ENCODE measurements around the gene MGAT5. TPM values are rescaled to one million over a fixed set of nuclear protein-coding genes. Genes with fewer than 3 reads are reported as not detected.

The MGAT5 gene
- total RNA-seq, 1 experiment from 2014 or later = 34.0 TPM

- peaks cover under 1 to 5% of the 10 kb centered on the region in 2 experiments; a peak in 2 of 4 replicates for H3K4me1 ChIP-seq (ENCODE audit: control insufficient read depth in 1 of 2, insufficient read depth in 2 of 2, low read length in 2 of 2)
- H3K36me3 ChIP-seq (ENCODE audit: control insufficient read depth in 1 of 2, insufficient read depth in 2 of 2, low read length in 2 of 2) = no peaks in the 10 kb centered on the region
- no peaks in the 10 kb centered on the region for H4K20me1 ChIP-seq (ENCODE audit: insufficient read depth)
- no peaks in the 10 kb centered on the region for H3K27me3 ChIP-seq (ENCODE audit: insufficient read depth, low read length)
- DNase-seq (ENCODE audit: low read depth, low spot score) (no peak), ATAC-seq (no peak)
- H3K9ac ChIP-seq (ENCODE audit: low read length) = no peak overlapping the region
- H3K27ac ChIP-seq (ENCODE audit: low read depth, low read length) = no peak overlapping the region
- no peaks in the 10 kb centered on the region for H3K9me2 ChIP-seq (ENCODE audit: insufficient read depth)
- ChIA-PET RAD21 (ENCODE audit: low non-redundant PET in 1 of 2, low total read pairs in 2 of 2, uncharacterized antibody in 2 of 2, unreplicated experiment in 2 of 2) (no interaction called here), CTCF (no interaction called here), POLR2A (no interaction called here)
- no peaks in the 10 kb centered on the region for H3K9me3 ChIP-seq (ENCODE audit: control insufficient read depth in 1 of 2, insufficient read depth in 1 of 2, low read depth in 1 of 2, low read length in 2 of 2)
- BruUV-seq (replicated peaks) = no TSS peak
- no peak overlapping the region for H3K4me3 ChIP-seq (replicated peaks in 1 of 2; ENCODE audit: low read depth in 1 of 2, low read length in 2 of 2)
- intact Hi-C loops (cut with micrococcal nuclease) = no loop called here
- TF ChIP-seq SIN3A (IDR thresholded peaks at IDR 0.05; ENCODE audit: low read depth) (no peak), FOSL1 (IDR thresholded peaks at IDR 0.05; ENCODE audit: low read depth) (no peak), SRF (IDR thresholded peaks at IDR 0.05; ENCODE audit: low read depth) (no peak), ELF1 (IDR thresholded peaks at IDR 0.05; ENCODE audit: borderline replicate concordance, low read depth) (no peak), REST (IDR thresholded peaks at IDR 0.05; ENCODE audit: low read depth) (no peak), ZBTB33 (IDR thresholded peaks at IDR 0.05; ENCODE audit: extremely low read depth, insufficient replicate concordance, low read length) (no peak)
- H2AFZ ChIP-seq (ENCODE audit: low read depth, low read length, poor library complexity, severe bottlenecking) = no peak overlapping the region
- H3K4me2 ChIP-seq (ENCODE audit: low read length) = no peak overlapping the region
- no peaks in the 10 kb centered on the region for H3K79me2 ChIP-seq (ENCODE audit: insufficient read depth, low read length)
These were observed 132.4 kb downstream of the MGAT5 start for GRCh38 chr2:134386310-134386709.

Measured in HCT116 (cell line).